Fibroblast of mammary gland (primary cell): ENCODE results near the gene PTPRE.

Experiments
- DNase-seq: peaks from one replicate; pipeline ENCODE4 v3.0.0-alpha.2; 2010; ENCODE audit warnings: low read depth
- H3K4me3 ChIP-seq: 2 replicates; pipeline ENCODE4 v1.5.1; 2011; ENCODE audit warnings: low read depth, mild to moderate bottlenecking, low read length, moderate library complexity; ENCODE audit not compliant: control insufficient read depth
- TF ChIP-seq, protein P1 (sequence below): conservative IDR thresholded peaks from 2 replicates; pipeline ENCODE4 v1.5.1; 2011; ENCODE audit warnings: low read depth, low read length, inconsistent platforms; ENCODE audit not compliant: control insufficient read depth, insufficient read depth

Gene PTPRE

DNA sequence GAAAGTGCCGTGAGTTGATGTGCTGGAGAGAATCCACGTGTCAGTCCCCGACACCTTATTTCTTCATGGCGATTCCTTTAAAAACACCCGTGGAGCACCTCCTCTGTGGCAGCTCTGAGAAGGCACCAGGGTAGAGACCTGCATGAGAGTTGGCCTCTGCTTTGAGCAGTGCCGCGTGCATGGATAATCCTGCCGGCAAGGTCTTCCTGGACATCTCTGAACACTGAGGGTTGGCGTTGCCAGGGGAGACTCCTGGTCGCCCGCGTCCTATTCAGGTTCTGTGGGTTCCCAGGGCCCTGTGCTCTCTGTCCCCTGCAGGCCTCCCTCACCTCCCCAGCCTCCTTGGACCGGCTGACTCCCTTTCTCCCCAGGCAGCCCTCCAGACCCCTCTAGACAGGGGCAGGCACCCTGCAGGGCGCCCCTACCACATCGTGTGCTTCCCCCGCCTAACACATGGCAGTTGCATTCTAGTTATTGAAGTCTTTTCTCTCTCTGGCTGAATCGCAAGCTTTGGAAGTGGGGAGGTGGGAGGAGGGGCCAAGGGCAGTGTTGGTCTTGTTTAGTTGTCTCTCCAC, 123.7 kb downstream of the PTPRE start:
- TF ChIP-seq, protein P1, sequence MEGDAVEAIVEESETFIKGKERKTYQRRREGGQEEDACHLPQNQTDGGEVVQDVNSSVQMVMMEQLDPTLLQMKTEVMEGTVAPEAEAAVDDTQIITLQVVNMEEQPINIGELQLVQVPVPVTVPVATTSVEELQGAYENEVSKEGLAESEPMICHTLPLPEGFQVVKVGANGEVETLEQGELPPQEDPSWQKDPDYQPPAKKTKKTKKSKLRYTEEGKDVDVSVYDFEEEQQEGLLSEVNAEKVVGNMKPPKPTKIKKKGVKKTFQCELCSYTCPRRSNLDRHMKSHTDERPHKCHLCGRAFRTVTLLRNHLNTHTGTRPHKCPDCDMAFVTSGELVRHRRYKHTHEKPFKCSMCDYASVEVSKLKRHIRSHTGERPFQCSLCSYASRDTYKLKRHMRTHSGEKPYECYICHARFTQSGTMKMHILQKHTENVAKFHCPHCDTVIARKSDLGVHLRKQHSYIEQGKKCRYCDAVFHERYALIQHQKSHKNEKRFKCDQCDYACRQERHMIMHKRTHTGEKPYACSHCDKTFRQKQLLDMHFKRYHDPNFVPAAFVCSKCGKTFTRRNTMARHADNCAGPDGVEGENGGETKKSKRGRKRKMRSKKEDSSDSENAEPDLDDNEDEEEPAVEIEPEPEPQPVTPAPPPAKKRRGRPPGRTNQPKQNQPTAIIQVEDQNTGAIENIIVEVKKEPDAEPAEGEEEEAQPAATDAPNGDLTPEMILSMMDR: no peak
- no peak overlapping the region for H3K4me3 ChIP-seq
- DNase-seq: no peak

DNA sequence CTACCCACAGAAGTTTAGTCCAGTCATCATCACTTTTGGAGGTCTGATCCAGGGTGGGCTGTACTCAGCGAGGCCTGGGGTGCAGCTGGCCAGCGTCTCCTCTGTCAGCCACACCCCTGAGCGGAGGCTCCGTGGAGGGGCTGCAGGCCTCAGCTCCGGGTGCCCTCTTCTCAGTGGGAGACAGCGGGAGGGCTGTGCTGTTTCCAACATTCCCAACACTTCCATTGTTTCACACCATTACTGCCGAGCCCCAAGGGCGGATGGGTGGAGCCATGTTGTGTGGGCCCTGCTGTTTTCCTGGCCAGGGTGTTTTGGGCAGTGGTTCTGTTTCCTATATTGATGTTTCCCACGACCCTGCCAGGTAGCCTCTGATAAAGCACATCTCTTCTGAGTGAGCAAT, 124.3 kb downstream of the PTPRE start:
- TF ChIP-seq, protein P1: no peak
- DNase-seq: no peak
- no peak overlapping the region for H3K4me3 ChIP-seq

DNA sequence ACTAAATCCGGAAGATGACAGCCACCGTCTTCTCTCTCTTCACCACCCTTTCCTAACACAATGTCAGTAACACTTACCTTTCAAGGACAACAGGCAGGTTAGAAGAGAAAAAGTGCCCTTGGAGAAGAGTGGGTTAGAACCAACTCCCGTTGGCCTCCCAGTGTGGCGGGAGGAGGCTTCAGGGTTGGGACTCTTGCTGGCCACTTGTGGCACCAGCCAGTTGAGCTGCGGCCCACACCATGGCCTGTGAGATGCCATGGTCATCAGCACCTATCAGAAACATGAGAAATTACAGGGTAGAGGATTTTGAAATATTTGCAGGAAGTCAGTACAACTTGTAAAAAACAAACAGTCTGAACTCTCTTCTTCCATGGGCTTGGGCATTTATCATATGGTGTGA, 125.6 kb downstream of the PTPRE start:
- no peak for DNase-seq
- TF ChIP-seq, protein P1: no peak
- no peak overlapping the region for H3K4me3 ChIP-seq

DNA sequence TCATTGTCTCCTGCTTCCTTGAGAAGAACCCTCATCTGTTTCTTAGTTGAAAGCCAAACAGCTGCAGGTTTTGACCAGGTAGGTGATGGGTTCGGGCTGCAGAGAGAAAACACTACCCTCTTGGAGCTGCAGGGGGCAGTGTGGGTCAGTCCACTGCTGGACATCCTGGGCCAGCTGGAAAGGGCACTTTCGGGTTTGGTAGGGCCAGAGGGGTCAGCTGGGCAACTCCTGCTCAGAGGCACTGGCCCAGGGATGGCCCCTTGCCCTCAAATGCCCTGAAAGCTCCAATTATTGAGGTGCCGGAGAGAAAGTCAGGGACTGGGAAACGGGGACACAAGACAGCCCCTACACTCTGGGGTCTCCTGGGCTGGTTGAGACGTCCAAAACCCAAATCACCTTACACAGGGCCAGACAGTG, 128.7 kb downstream of the PTPRE start:
- no peak overlapping the region for H3K4me3 ChIP-seq
- DNase-seq: peak; percentile 22
- TF ChIP-seq, protein P1: peak; percentile 82

DNA sequence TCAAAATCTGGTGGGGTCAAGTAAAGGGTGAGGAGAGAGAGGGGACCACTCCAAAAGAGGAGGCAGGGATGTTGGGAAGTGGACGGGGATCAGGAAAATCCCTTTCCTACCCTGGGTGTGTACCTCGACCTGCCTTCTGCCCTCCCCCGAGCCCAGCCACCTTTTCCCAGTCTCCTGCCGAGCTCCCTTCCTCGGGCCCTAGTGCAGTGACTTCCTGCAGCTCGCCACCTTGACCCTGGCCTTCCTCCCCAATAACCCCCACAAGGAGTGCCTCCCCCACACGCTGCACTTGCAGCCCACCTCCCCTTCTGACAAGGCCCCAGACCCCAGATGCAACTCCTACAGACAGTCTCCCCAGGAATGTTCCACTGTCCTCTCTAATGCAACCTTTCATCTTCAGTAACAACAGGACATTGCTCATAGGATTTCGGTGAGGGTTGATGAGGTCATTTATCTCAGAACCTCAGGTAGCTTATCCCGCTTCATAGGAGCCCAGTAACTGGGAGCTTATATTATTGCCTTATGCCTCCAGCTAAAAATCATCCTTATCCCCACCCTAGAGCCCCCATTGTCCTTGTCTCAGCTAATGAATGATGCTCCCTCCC, 129.2 kb downstream of the PTPRE start:
- no peak for DNase-seq
- TF ChIP-seq, protein P1: no peak
- H3K4me3 ChIP-seq: no peak overlapping the region

DNA sequence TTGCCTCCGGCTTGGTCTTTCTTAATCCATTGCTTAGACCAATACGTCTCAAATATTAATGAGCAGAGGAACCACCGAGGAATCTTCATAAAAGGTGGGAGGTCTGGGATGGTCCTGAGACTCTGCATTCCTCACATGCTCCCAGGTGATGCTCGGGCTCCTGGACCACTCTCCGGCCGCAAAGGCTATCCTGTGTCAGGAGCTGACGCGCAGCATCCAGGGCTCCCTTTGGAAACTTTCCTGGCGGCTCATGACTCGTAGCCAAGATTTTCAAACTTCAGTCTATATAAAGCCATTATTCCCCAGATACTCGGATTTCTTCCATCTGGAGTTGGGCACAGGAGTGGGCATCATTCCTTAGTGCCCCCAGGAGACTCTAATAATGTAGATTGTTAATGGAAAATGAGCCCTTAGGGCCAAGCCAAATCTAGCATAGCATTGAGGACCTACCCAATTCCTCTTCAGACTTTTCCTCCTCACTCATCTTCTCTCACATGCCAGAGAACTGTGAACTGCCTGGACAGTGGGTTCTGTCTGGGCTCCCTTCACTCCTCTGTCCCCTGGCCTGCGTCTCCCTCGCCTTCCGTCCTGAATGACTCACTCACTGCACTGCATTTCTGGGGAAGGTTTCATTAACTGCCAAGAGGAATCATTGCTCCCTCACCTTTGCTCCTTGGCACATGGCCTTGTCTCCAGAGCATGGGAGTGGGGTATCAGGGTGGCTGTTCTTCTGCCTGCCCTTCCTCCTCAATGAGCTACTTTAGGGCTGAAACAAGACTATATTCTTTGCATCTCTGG, 130.0 kb downstream of the PTPRE start:
- DNase-seq: peak; percentile 55
- TF ChIP-seq, protein P1: no peak

More for the DNA sequence above, 130.0 kb downstream of the PTPRE start:
- H3K4me3 ChIP-seq: no peak overlapping the region
